ENCODE data around the gene LIMS3.
"Not testable (repeated sequence)": the region's sequence is repeated elsewhere in the genome, so short reads cannot be mapped to it uniquely, and the experiment has no call there.

Gene LIMS3

GRCh38 chr2:109898462-109899336, at the start of gene LIMS3:
Gene LIMS3, plus strand, starts transcription at chr2:109898688. Its CDS starts 41 bp downstream, at chr2:109898729.
- not testable (repeated sequence) for DNase-seq (ENCODE audit: low spot score); FAIRE-seq

- not testable (repeated sequence) for DNase-seq (ENCODE audit: low spot score)
- FAIRE-seq, result peak; percentile 74
These were observed 27.2 kb upstream of the LIMS3 start for GRCh38 chr2:109871129-109871751.

GRCh38 chr2:109876625-109877024, 21.9 kb upstream of the LIMS3 start:
- DNase-seq (ENCODE audit: low spot score); FAIRE-seq: not testable (repeated sequence)

- DNase-seq (ENCODE audit: low spot score); FAIRE-seq: not testable (repeated sequence)
These were observed 16.4 kb upstream of the LIMS3 start for GRCh38 chr2:109882112-109882511.

GRCh38 chr2:109888414-109888813, 10.1 kb upstream of the LIMS3 start:
- not testable (repeated sequence) for DNase-seq (ENCODE audit: low spot score)
- peak; percentile 63 for FAIRE-seq

GRCh38 chr2:109889909-109890308, 8.6 kb upstream of the LIMS3 start:
- not testable (repeated sequence) for DNase-seq (ENCODE audit: low spot score)
- peak; percentile 64 for FAIRE-seq

- not testable (repeated sequence) for FAIRE-seq; DNase-seq (ENCODE audit: low spot score)
These were observed 7.5 kb upstream of the LIMS3 start for GRCh38 chr2:109891024-109891423.

- not testable (repeated sequence) for FAIRE-seq; DNase-seq (ENCODE audit: low spot score)
These were observed 4.8 kb upstream of the LIMS3 start for GRCh38 chr2:109893736-109894135.

GRCh38 chr2:109894141-109894540, 4.3 kb upstream of the LIMS3 start:
- FAIRE-seq, result not testable (repeated sequence)

GRCh38 chr2:109895090-109895869, 3.2 kb upstream of the LIMS3 start:
- not testable (repeated sequence) for DNase-seq (ENCODE audit: low spot score); FAIRE-seq

More at GRCh38 chr2:109894141-109894540, 4.3 kb upstream of the LIMS3 start:
- DNase-seq (ENCODE audit: low spot score), result not testable (repeated sequence)

- not testable (repeated sequence) for DNase-seq (ENCODE audit: low spot score)
- peak; percentile 75 for FAIRE-seq
These were observed 2.3 kb upstream of the LIMS3 start for GRCh38 chr2:109896212-109896611.

GRCh38 chr2:109897769-109898461, 573 bp upstream of the LIMS3 start:
- DNase-seq (ENCODE audit: low spot score); FAIRE-seq: not testable (repeated sequence)

- peak; percentile 83 for FAIRE-seq
- DNase-seq (ENCODE audit: low spot score), result not testable (repeated sequence)
These were observed 7.3 kb downstream of the LIMS3 start for GRCh38 chr2:109905796-109906195.

GRCh38 chr2:109908626-109909025, 10.1 kb downstream of the LIMS3 start:
- not testable (repeated sequence) for DNase-seq (ENCODE audit: low spot score); FAIRE-seq

- not testable (repeated sequence) for DNase-seq (ENCODE audit: low spot score); FAIRE-seq
These were observed 12.3 kb downstream of the LIMS3 start for GRCh38 chr2:109910789-109911188.

- FAIRE-seq; DNase-seq (ENCODE audit: low spot score): not testable (repeated sequence)
These were observed 15.4 kb downstream of the LIMS3 start for GRCh38 chr2:109913911-109914310.

GRCh38 chr2:109914552-109914951, 16.1 kb downstream of the LIMS3 start:
- not testable (repeated sequence) for FAIRE-seq

GRCh38 chr2:109915830-109916229, 17.3 kb downstream of the LIMS3 start:
- not testable (repeated sequence) for FAIRE-seq

More at GRCh38 chr2:109914552-109914951, 16.1 kb downstream of the LIMS3 start:
- not testable (repeated sequence) for DNase-seq (ENCODE audit: low spot score)

GRCh38 chr2:109920162-109920561, 21.7 kb downstream of the LIMS3 start:
- DNase-seq (ENCODE audit: low spot score); FAIRE-seq: not testable (repeated sequence)

More at GRCh38 chr2:109915830-109916229, 17.3 kb downstream of the LIMS3 start:
- not testable (repeated sequence) for DNase-seq (ENCODE audit: low spot score)
